PC-9 (cell line): ENCODE data around the gene SLC7A8.

ENCODE experiments used
- CTCF ChIP-seq: fragments of 200-600 bp; sonication (generic); conservative IDR thresholded peaks from 2 replicates; pipeline ENCODE4 v1.6.1; 2017; ENCODE audit warnings: mixed run types, antibody characterized with exemption, mild to moderate bottlenecking, moderate library complexity
- EZH2 ChIP-seq: fragments of 200-600 bp; sonication (generic); IDR thresholded peaks from 2 replicates; pipeline ENCODE4 v1.8.0; 2017; ENCODE audit warnings: antibody characterized with exemption, low read depth

- TF ChIP-seq CTCF (no peak), EZH2 (no peak)
These were observed 43.6 kb downstream of the SLC7A8 start for GRCh38 chr14:23139874-23140273.
